Progenitor cell of endocrine pancreas (in vitro differentiated cells): Measurements from ENCODE around the gene TAF1D. TPM values are rescaled to one million over a fixed set of nuclear protein-coding genes. Genes with fewer than 3 reads are reported as not detected.

ENCODE experiments used
- DNase-seq: peaks from one replicate; pipeline ENCODE4 v3.0.0; 2021; ENCODE audit warnings: low spot score; ENCODE audit not compliant: unreplicated experiment
- H3K27ac Mint-ChIP-seq: 2 replicates; pipeline ENCODE4 v1.8.0; 2021; ENCODE audit warnings: mild to moderate bottlenecking, moderate library complexity, mixed read lengths
- H3K27me3 Mint-ChIP-seq: 2 replicates; pipeline ENCODE4 v1.8.0; 2021; ENCODE audit warnings: mixed read lengths
- H3K36me3 Mint-ChIP-seq: 2 replicates; pipeline ENCODE4 v1.8.0; 2022; ENCODE audit warnings: mixed read lengths; ENCODE audit not compliant: insufficient read depth
- H3K4me1 Mint-ChIP-seq: 2 replicates; pipeline ENCODE4 v1.8.0; 2021; ENCODE audit warnings: low read depth, mixed read lengths
- H3K4me3 Mint-ChIP-seq: 2 replicates; pipeline ENCODE4 v1.8.0; 2021; ENCODE audit warnings: low read depth, mild to moderate bottlenecking, moderate library complexity, mixed read lengths
- H3K9me3 Mint-ChIP-seq: 2 replicates; pipeline ENCODE4 v1.8.0; 2021; ENCODE audit warnings: low read depth, mixed read lengths
- CTCF ChIP-seq: fragments of 200-600 bp; sonication (generic); IDR thresholded peaks from one replicate; pipeline ENCODE4 v1.5.0; 2021; ENCODE audit warnings: antibody characterized with exemption, mild to moderate bottlenecking; ENCODE audit not compliant: unreplicated experiment
- total RNA-seq: library from RNA; stranded (reverse); gene quantifications from 2 replicates; pipeline ENCODE4 v1.2.1, GENCODE V29; 2021

Gene TAF1D
- total RNA-seq, 1 donor from 2014 or later, result 146 TPM

GRCh38 chr11:93735627-93736026 lies 5.7 kb downstream of the TAF1D start:
- H3K9me3 Mint-ChIP-seq, result no peaks in the 10 kb centered on the region
- H3K27me3 Mint-ChIP-seq, result no peaks in the 10 kb centered on the region
- no peak for DNase-seq
- no peak overlapping the region for H3K4me3 Mint-ChIP-seq
- H3K27ac Mint-ChIP-seq, result no peak overlapping the region
- peaks cover 37% of the 10 kb centered on the region for H3K36me3 Mint-ChIP-seq
- H3K4me1 Mint-ChIP-seq, result peaks cover 30% of the 10 kb centered on the region
- no peak for TF ChIP-seq CTCF

DNA sequence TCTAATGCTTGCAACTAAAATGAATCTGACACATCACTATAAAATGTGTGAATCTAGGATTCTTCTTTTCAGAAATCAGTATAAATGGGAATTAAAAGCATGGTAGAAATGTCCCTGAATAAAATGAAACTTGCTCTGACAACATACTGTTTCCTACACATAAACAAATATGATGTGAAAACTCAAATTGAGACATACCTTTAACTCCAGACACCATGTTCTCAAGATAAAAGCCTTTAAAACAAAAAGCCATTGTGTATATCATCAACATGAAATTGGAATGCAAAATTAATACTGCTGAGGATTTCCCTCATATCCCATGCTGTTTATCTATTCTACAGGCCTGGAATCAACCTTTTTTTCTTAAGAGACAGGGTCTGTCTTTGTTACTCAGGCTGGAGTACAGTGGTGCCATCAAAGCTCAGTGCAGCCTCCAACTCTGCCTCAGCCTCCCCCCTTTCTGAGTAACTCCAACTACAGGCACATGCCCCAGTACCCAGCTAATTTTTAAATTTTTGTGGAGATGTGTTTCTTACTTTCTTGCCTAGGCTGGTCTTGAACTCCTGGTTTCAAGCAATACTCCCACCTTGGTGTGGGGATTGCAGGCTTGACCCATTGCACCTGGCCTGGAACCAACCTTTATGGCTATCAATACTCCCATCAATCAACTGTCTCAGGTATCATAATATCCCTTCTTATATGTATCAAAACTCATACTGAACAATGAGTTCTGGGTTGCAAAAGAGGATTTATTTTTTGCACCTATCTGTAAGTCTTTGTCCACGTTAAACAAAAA lies 6.7 kb downstream of the TAF1D start:
- H3K27ac Mint-ChIP-seq, result no peak overlapping the region
- H3K36me3 Mint-ChIP-seq, result peaks cover 39% of the 10 kb centered on the region
- no peak for DNase-seq

DNA sequence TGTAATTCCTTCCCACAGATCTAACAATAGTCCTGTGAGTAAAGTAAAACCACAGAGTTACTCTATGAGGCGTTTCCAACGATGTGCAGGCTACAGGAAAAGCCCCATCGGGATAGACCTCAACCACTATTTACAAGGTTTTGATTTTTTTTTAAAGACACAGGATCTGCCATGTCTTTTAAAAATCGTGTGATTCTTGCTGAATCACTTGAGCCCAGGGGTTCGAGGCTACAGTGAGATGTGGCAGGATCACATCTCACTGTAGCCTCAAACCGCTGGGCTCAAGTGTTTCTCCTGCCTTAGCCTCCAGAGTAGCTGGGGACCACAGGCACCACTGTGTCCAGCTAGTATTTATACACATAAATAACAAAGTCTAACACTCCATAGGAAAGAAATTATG lies 7.8 kb downstream of the TAF1D start:
- no peaks in the 10 kb centered on the region for H3K27me3 Mint-ChIP-seq
- peaks cover 39% of the 10 kb centered on the region for H3K36me3 Mint-ChIP-seq
- no peak for DNase-seq
- no peak for TF ChIP-seq CTCF
- no peak overlapping the region for H3K4me3 Mint-ChIP-seq
- H3K9me3 Mint-ChIP-seq, result no peaks in the 10 kb centered on the region
- H3K4me1 Mint-ChIP-seq, result peaks cover 13% of the 10 kb centered on the region
- peak overlapping the region; percentile 10 for H3K27ac Mint-ChIP-seq

More for the DNA sequence above, 6.7 kb downstream of the TAF1D start:
- H3K4me3 Mint-ChIP-seq, result no peak overlapping the region
- no peaks in the 10 kb centered on the region for H3K9me3 Mint-ChIP-seq
- TF ChIP-seq CTCF, result no peak
- no peaks in the 10 kb centered on the region for H3K27me3 Mint-ChIP-seq
- peaks cover 25% of the 10 kb centered on the region for H3K4me1 Mint-ChIP-seq

GRCh38 chr11:93732237-93732892 lies 8.9 kb downstream of the TAF1D start:
- no peak for DNase-seq
- Mint-ChIP-seq H3K4me3 (no peak overlapping the region), H3K9me3 (no peaks in the 10 kb centered on the region), H3K27me3 (no peaks in the 10 kb centered on the region), H3K27ac (no peak overlapping the region), H3K36me3 (peaks cover 37% of the 10 kb centered on the region), H3K4me1 (peaks cover 4% of the 10 kb centered on the region)
- TF ChIP-seq CTCF, result no peak

GRCh38 chr11:93730108-93731107 lies 10.9 kb downstream of the TAF1D start:
- H3K4me1 Mint-ChIP-seq, result peaks cover 3% of the 10 kb centered on the region
- no peaks in the 10 kb centered on the region for H3K27me3 Mint-ChIP-seq

More at GRCh38 chr11:93730108-93731107, 10.9 kb downstream of the TAF1D start:
- no peak for DNase-seq
- Mint-ChIP-seq H3K27ac (no peak overlapping the region), H3K36me3 (peaks cover 30% of the 10 kb centered on the region), H3K4me3 (no peak overlapping the region), H3K9me3 (no peaks in the 10 kb centered on the region)
- TF ChIP-seq CTCF, result no peak
